K562 (cell line): Measurements from ENCODE around the gene CERS6. TPM values are rescaled to one million over a fixed set of nuclear protein-coding genes. Genes with fewer than 3 reads are reported as not detected.

ENCODE experiments used
- DLX4 ChIP-seq: fragments of 250-450 bp; sonication (Bioruptor Pico); IDR thresholded peaks from 2 replicates; pipeline ENCODE4 v1.6.1; 2021; ENCODE audit warnings: mild to moderate bottlenecking
- GATAD2A ChIP-seq: fragments of 450-650 bp; IDR thresholded peaks from 2 replicates; pipeline ENCODE4 v1.6.1; 2017
- HINFP ChIP-seq: fragments of 450-650 bp; conservative IDR thresholded peaks from 2 replicates; pipeline ENCODE4 v1.6.1; 2016; ENCODE audit warnings: missing genetic modification characterization, low read depth, mild to moderate bottlenecking, control low read depth, missing compliant biosample characterization
- HIVEP1 ChIP-seq: fragments of 250-450 bp; sonication (Bioruptor Pico); IDR thresholded peaks from 2 replicates; pipeline ENCODE4 v1.4.0; 2020; ENCODE audit warnings: mild to moderate bottlenecking
- HNRNPH1 ChIP-seq: fragments of 200-400 bp; formaldehyde crosslinking; optimal IDR thresholded peaks from 2 replicates; pipeline ENCODE3; 2017; ENCODE audit warnings: low read depth, mild to moderate bottlenecking, low read length, moderate library complexity
- ILF3 ChIP-seq: fragments of 450-650 bp; IDR thresholded peaks from 2 replicates; pipeline ENCODE4 v1.6.1; 2018; ENCODE audit warnings: antibody characterized with exemption, mild to moderate bottlenecking, moderate library complexity, borderline replicate concordance
- MYNN ChIP-seq, 2 experiments: sonication (generic); formaldehyde crosslinking in 1 of 2; IDR thresholded peaks; 2 replicates each; pipeline versions ENCODE4 v1.5.0 to v1.6.1; 2016 to 2020; ENCODE audit warnings: antibody characterized with exemption in 1 of 2, missing genetic modification reagents in 1 of 2
- NCOA4 ChIP-seq: fragments of 450-650 bp; IDR thresholded peaks from 2 replicates; pipeline ENCODE4 v1.6.1; 2018; ENCODE audit warnings: mild to moderate bottlenecking; ENCODE audit not compliant: partially characterized antibody
- NRF1 ChIP-seq, 2 experiments: fragments of 450-650 bp; IDR thresholded peaks in 1 of 2; conservative IDR thresholded peaks in 1 of 2; 2 replicates each; pipeline ENCODE4 v1.6.1; 2014; ENCODE audit warnings: mild to moderate bottlenecking in 2 of 2
- PATZ1 ChIP-seq: fragments of 250-450 bp; sonication (Bioruptor Pico); IDR thresholded peaks from 2 replicates; pipeline ENCODE4 v1.5.0; 2020; ENCODE audit warnings: mild to moderate bottlenecking, borderline replicate concordance
- POU5F1 ChIP-seq: fragments of 150-350 bp; IDR thresholded peaks from 2 replicates; pipeline ENCODE4 v1.6.1; 2014; ENCODE audit warnings: borderline replicate concordance, low read length, low read depth, mild to moderate bottlenecking; ENCODE audit not compliant: partially characterized antibody
- PURB ChIP-seq: sonication (generic); formaldehyde crosslinking; IDR thresholded peaks from 2 replicates; pipeline ENCODE4 v1.9.0; 2021; ENCODE audit warnings: low read depth, mild to moderate bottlenecking, missing genetic modification reagents
- SMARCC2 ChIP-seq: fragments of 450-650 bp; IDR thresholded peaks from 2 replicates; pipeline ENCODE4 v1.6.1; 2017; ENCODE audit warnings: antibody characterized with exemption, moderate library complexity, mild to moderate bottlenecking, low read depth
- SP2 ChIP-seq: IDR thresholded peaks from 2 replicates; pipeline ENCODE4 v1.6.1; 2011; ENCODE audit warnings: mild to moderate bottlenecking, low read depth, low read length, moderate library complexity; ENCODE audit not compliant: poor library complexity, severe bottlenecking; ENCODE audit errors: extremely low read depth
- ZKSCAN1 ChIP-seq: fragments of 150-350 bp; IDR thresholded peaks from 2 replicates; pipeline ENCODE4 v1.6.1; 2016; ENCODE audit warnings: low read depth, low read length
- ZNF184 ChIP-seq: sonication (generic); formaldehyde crosslinking; IDR thresholded peaks from 2 replicates; pipeline ENCODE4 v1.5.0; 2020; ENCODE audit warnings: missing genetic modification reagents
- ZNF282 ChIP-seq: sonication (generic); formaldehyde crosslinking; IDR thresholded peaks from 2 replicates; pipeline ENCODE4 v1.8.1; 2023; ENCODE audit warnings: missing genetic modification reagents
- ZNF431 ChIP-seq: sonication (generic); formaldehyde crosslinking; IDR thresholded peaks from 2 replicates; pipeline ENCODE4 v1.8.0; 2022; ENCODE audit warnings: mild to moderate bottlenecking, missing genetic modification reagents
- ZNF561 ChIP-seq: fragments of 450-650 bp; formaldehyde crosslinking; conservative IDR thresholded peaks from 2 replicates; pipeline ENCODE4 v1.4.0; 2020; ENCODE audit warnings: mild to moderate bottlenecking, moderate library complexity
- ZNF655 ChIP-seq: fragments of 250-450 bp; sonication (Bioruptor Pico); IDR thresholded peaks from 2 replicates; pipeline ENCODE4 v1.5.0; 2021
- ZNF780A ChIP-seq: fragments of 250-450 bp; sonication (Bioruptor Pico); IDR thresholded peaks from 2 replicates; pipeline ENCODE4 v1.5.0; 2021; ENCODE audit warnings: mild to moderate bottlenecking
- polyA plus RNA-seq, 8 experiments: library from polyadenylated mRNA; depleted of rRNA in 4 of 8; stranded (reverse) in 5 of 8; unstranded in 3 of 8; fragments of >200 nt; fragmentation: Nextera tagmentation in 2 of 8; fragmentation: Illumina TruSeq in 1 of 8; extraction: Ambion mirVana in 2 of 8; extraction: Trizol in 1 of 8; gene quantifications; 2 replicates each; pipeline versions ENCODE4 v1.2.1 to v1.2.3, GENCODE V29; 2011 to 2014; ENCODE audit warnings: inconsistent platforms in 1 of 8, missing spikeins in 1 of 8
- total RNA-seq, 7 experiments: library from RNA; depleted of rRNA in 6 of 7; stranded (reverse); fragments of >200 nt in 6 of 7; fragmentation: Illumina TruSeq in 2 of 7; extraction: Trizol in 2 of 7; gene quantifications; 2 replicates each; pipeline versions ENCODE4 v1.2.1 to v1.2.3, GENCODE V29; 2011 to 2021; ENCODE audit warnings: low replicate concordance in 1 of 7

CERS6 gene
- total and polyA plus RNA-seq, 9 of the 15 experiments (the other 6 are each of a cell fraction or from before 2014, with no cell fraction given) = 1.6 to 13.6 (median 11.4) TPM

- TF ChIP-seq PATZ1 (CRISPR knock-in tag) (no peak), MYNN (IDR thresholded peaks at IDR 0.05) (no peak), MYNN (CRISPR knock-in tag; IDR thresholded peaks at IDR 0.05) (no peak), ZNF431 (CRISPR knock-in tag) (peak; percentile 88), ZNF780A (CRISPR knock-in tag) (no peak), NCOA4 (no peak), ZNF282 (CRISPR knock-in tag) (no peak), NRF1 (conservative IDR thresholded peaks at IDR 0.05 in 1 of 2, IDR thresholded peaks at IDR 0.05 in 1 of 2) (peak; percentile 93 to 94), HNRNPH1 (no peak), SP2 (no peak), PURB (CRISPR knock-in tag) (no peak), HINFP (tag) (no peak), HIVEP1 (CRISPR knock-in tag) (no peak), SMARCC2 (peak; percentile 49; the same call in 1 of the 2 replicates), ZNF184 (no peak), ZNF655 (CRISPR knock-in tag) (no peak), ZNF561 (CRISPR knock-in tag) (no peak), GATAD2A (no peak), POU5F1 (no peak), ZKSCAN1 (no peak), DLX4 (CRISPR knock-in tag) (no peak), ILF3 (no peak)
Observed at GRCh38 chr2:168685600-168686451, 229.8 kb downstream of the CERS6 start (continued).
